ENCODE results near the gene POLK. TPM values are rescaled to one million over a fixed set of nuclear protein-coding genes. Genes with fewer than 3 reads are reported as not detected.

POLK gene
- total RNA-seq, 2 experiments from 2014 or later = 26.8 to 29.0 TPM

GRCh38 chr5:75512383-75513074, 838 bp downstream of the POLK start:
- no peak for DNase-seq
- Mint-ChIP-seq H3K4me3 (peak overlapping the region; percentile 96), H3K27ac (peak overlapping the region; percentile 88), H3K36me3 (ENCODE audit: low read depth) (peaks cover 8% of the 10 kb centered on the region), H3K9me3 (no peaks in the 10 kb centered on the region), H3K27me3 (ENCODE audit: low read depth) (no peaks in the 10 kb centered on the region), H3K4me1 (ENCODE audit: low read depth) (peaks cover 51% of the 10 kb centered on the region)
- intact Hi-C loops (cut with micrococcal nuclease) = loop anchor here (5.0 to 10.0 kb wide), 5 partner anchors 645 to 1032 kb away; partner anchors contain the start of genes FAM169A, GFM2 and NSA2
- CTCF ChIA-PET = no interaction called here

- Mint-ChIP-seq H3K9me3 (no peaks in the 10 kb centered on the region), H3K4me3 (no peak overlapping the region), H3K27ac (no peak overlapping the region), H3K27me3 (ENCODE audit: low read depth) (no peaks in the 10 kb centered on the region), H3K36me3 (ENCODE audit: low read depth) (peaks cover 16% of the 10 kb centered on the region), H3K4me1 (ENCODE audit: low read depth) (peaks cover 52% of the 10 kb centered on the region)
- CTCF ChIA-PET = no interaction called here
- no peak for DNase-seq
- intact Hi-C loops (cut with micrococcal nuclease) = loop anchor here (5.0 to 10.0 kb wide), 5 partner anchors 647 to 1031 kb away; partner anchors contain the start of genes FAM169A, GFM2 and NSA2
Measured at GRCh38 chr5:75513841-75514240, 2.1 kb downstream of the POLK start.

- Mint-ChIP-seq H3K27ac (no peak overlapping the region), H3K9me3 (no peaks in the 10 kb centered on the region), H3K27me3 (ENCODE audit: low read depth) (no peaks in the 10 kb centered on the region), H3K4me3 (no peak overlapping the region), H3K4me1 (ENCODE audit: low read depth) (peaks cover 54% of the 10 kb centered on the region), H3K36me3 (ENCODE audit: low read depth) (peaks cover 20% of the 10 kb centered on the region)
- intact Hi-C loops (cut with micrococcal nuclease) = loop anchor here (5.0 to 10.0 kb wide), 5 partner anchors 647 to 1030 kb away; partner anchors contain the start of genes FAM169A, GFM2 and NSA2
- DNase-seq = no peak
- CTCF ChIA-PET = interaction anchor here (1.0 kb wide), 1 partner anchor 54 kb away, joined by 3 read pairs; no protein-coding TSS in a partner anchor
Measured at GRCh38 chr5:75514323-75514722, 2.6 kb downstream of the POLK start.

GRCh38 chr5:75519761-75520160, 8.1 kb downstream of the POLK start:
- DNase-seq = no peak
- CTCF ChIA-PET = interaction anchor here (0.6 kb wide), 1 partner anchor 58 kb away, joined by 8 read pairs; no protein-coding TSS in a partner anchor
- H3K4me3 Mint-ChIP-seq = no peak overlapping the region
- no peaks in the 10 kb centered on the region for H3K27me3 Mint-ChIP-seq (ENCODE audit: low read depth)
- peaks cover 19% of the 10 kb centered on the region for H3K9me3 Mint-ChIP-seq
- H3K4me1 Mint-ChIP-seq (ENCODE audit: low read depth) = peaks cover 67% of the 10 kb centered on the region
- intact Hi-C loops (cut with micrococcal nuclease) = loop anchor here (10.0 kb wide), 1 partner anchor 1025 kb away; no protein-coding TSS in a partner anchor
- H3K36me3 Mint-ChIP-seq (ENCODE audit: low read depth) = peaks cover 39% of the 10 kb centered on the region
- H3K27ac Mint-ChIP-seq = no peak overlapping the region

- Mint-ChIP-seq H3K36me3 (ENCODE audit: low read depth) (peaks cover 39% of the 10 kb centered on the region), H3K9me3 (peaks cover 19% of the 10 kb centered on the region), H3K4me1 (ENCODE audit: low read depth) (peaks cover 74% of the 10 kb centered on the region), H3K27me3 (ENCODE audit: low read depth) (no peaks in the 10 kb centered on the region), H3K4me3 (no peak overlapping the region), H3K27ac (no peak overlapping the region)
- intact Hi-C loops (cut with micrococcal nuclease) = no loop called here
- CTCF ChIA-PET = no interaction called here
- no peak for DNase-seq
Measured at GRCh38 chr5:75521195-75521594, 9.5 kb downstream of the POLK start.

GRCh38 chr5:75522025-75522424, 10.3 kb downstream of the POLK start:
- intact Hi-C loops (cut with micrococcal nuclease) = no loop called here
- CTCF ChIA-PET = no interaction called here
- Mint-ChIP-seq H3K4me3 (no peak overlapping the region), H3K27me3 (ENCODE audit: low read depth) (no peaks in the 10 kb centered on the region), H3K9me3 (peaks cover 19% of the 10 kb centered on the region), H3K36me3 (ENCODE audit: low read depth) (peaks cover 39% of the 10 kb centered on the region), H3K4me1 (ENCODE audit: low read depth) (peaks cover 73% of the 10 kb centered on the region), H3K27ac (peak overlapping the region; percentile 32)
- DNase-seq = peak; percentile 16

- peaks cover 72% of the 10 kb centered on the region for H3K4me1 Mint-ChIP-seq (ENCODE audit: low read depth)
- DNase-seq = no peak
- peaks cover 38% of the 10 kb centered on the region for H3K36me3 Mint-ChIP-seq (ENCODE audit: low read depth)
- intact Hi-C loops (cut with micrococcal nuclease) = no loop called here
- H3K4me3 Mint-ChIP-seq = no peak overlapping the region
- no peak overlapping the region for H3K27ac Mint-ChIP-seq
- no peaks in the 10 kb centered on the region for H3K27me3 Mint-ChIP-seq (ENCODE audit: low read depth)
- peaks cover 19% of the 10 kb centered on the region for H3K9me3 Mint-ChIP-seq
- CTCF ChIA-PET = no interaction called here
Measured at GRCh38 chr5:75522542-75522941, 10.9 kb downstream of the POLK start.

- H3K36me3 Mint-ChIP-seq (ENCODE audit: low read depth) = peaks cover 33% of the 10 kb centered on the region
- CTCF ChIA-PET = no interaction called here
- intact Hi-C loops (cut with micrococcal nuclease) = no loop called here
- H3K27ac Mint-ChIP-seq = peak overlapping the region; percentile 72
- H3K4me1 Mint-ChIP-seq (ENCODE audit: low read depth) = peaks cover 64% of the 10 kb centered on the region
- H3K4me3 Mint-ChIP-seq = no peak overlapping the region
- H3K9me3 Mint-ChIP-seq = peaks cover 19% of the 10 kb centered on the region
- DNase-seq = no peak
- H3K27me3 Mint-ChIP-seq (ENCODE audit: low read depth) = no peaks in the 10 kb centered on the region
Measured at GRCh38 chr5:75523275-75523674, 11.6 kb downstream of the POLK start.

- Mint-ChIP-seq H3K4me1 (ENCODE audit: low read depth) (peaks cover 61% of the 10 kb centered on the region), H3K27me3 (ENCODE audit: low read depth) (no peaks in the 10 kb centered on the region), H3K27ac (peak overlapping the region; percentile 72), H3K36me3 (ENCODE audit: low read depth) (peaks cover 31% of the 10 kb centered on the region), H3K9me3 (peaks cover 19% of the 10 kb centered on the region), H3K4me3 (peak overlapping the region; percentile 12)
- CTCF ChIA-PET = interaction anchor here (0.6 to 0.7 kb wide), 2 partner anchors 186 to 1994 kb away, joined by 3 read pairs; no protein-coding TSS in a partner anchor
- intact Hi-C loops (cut with micrococcal nuclease) = loop anchor here (1.0 to 2.0 kb wide), 4 partner anchors 13 to 135 kb away; partner anchors contain the start of genes CERT1 and POLK
- peak; percentile 30 for DNase-seq
Measured at GRCh38 chr5:75524071-75524470, 12.4 kb downstream of the POLK start.

- Mint-ChIP-seq H3K36me3 (ENCODE audit: low read depth) (peaks cover 26% of the 10 kb centered on the region), H3K4me1 (ENCODE audit: low read depth) (peaks cover 56% of the 10 kb centered on the region), H3K27me3 (ENCODE audit: low read depth) (no peaks in the 10 kb centered on the region), H3K9me3 (peaks cover 18% of the 10 kb centered on the region), H3K27ac (no peak overlapping the region), H3K4me3 (no peak overlapping the region)
- CTCF ChIA-PET = interaction anchor here (0.6 to 0.7 kb wide), 2 partner anchors 186 to 1993 kb away, joined by 3 read pairs; no protein-coding TSS in a partner anchor
- DNase-seq = no peak
- intact Hi-C loops (cut with micrococcal nuclease) = loop anchor here (1.0 to 2.0 kb wide), 4 partner anchors 13 to 135 kb away; partner anchors contain the start of genes CERT1 and POLK
Measured at GRCh38 chr5:75524591-75524990, 12.9 kb downstream of the POLK start.

GRCh38 chr5:75525344-75525743, 13.7 kb downstream of the POLK start:
- Mint-ChIP-seq H3K4me3 (no peak overlapping the region), H3K9me3 (peaks cover 14% of the 10 kb centered on the region), H3K36me3 (ENCODE audit: low read depth) (peaks cover 21% of the 10 kb centered on the region), H3K4me1 (ENCODE audit: low read depth) (peaks cover 52% of the 10 kb centered on the region), H3K27me3 (ENCODE audit: low read depth) (no peaks in the 10 kb centered on the region), H3K27ac (no peak overlapping the region)
- CTCF ChIA-PET = no interaction called here
- DNase-seq = no peak
- intact Hi-C loops (cut with micrococcal nuclease) = loop anchor here (2.0 kb wide), 1 partner anchor 49 kb away; no protein-coding TSS in a partner anchor

- H3K9me3 Mint-ChIP-seq = peaks cover 8% of the 10 kb centered on the region
- intact Hi-C loops (cut with micrococcal nuclease) = no loop called here
- no peak for DNase-seq
- peaks cover 52% of the 10 kb centered on the region for H3K4me1 Mint-ChIP-seq (ENCODE audit: low read depth)
- CTCF ChIA-PET = interaction anchor here (0.9 kb wide), 1 partner anchor 10 kb away, joined by 3 read pairs; no protein-coding TSS in a partner anchor
- H3K4me3 Mint-ChIP-seq = no peak overlapping the region
- H3K36me3 Mint-ChIP-seq (ENCODE audit: low read depth) = peaks cover 14% of the 10 kb centered on the region
- no peaks in the 10 kb centered on the region for H3K27me3 Mint-ChIP-seq (ENCODE audit: low read depth)
- H3K27ac Mint-ChIP-seq = no peak overlapping the region
Measured at GRCh38 chr5:75526070-75526469, 14.4 kb downstream of the POLK start.

Measured in activated naive CD4-positive, alpha-beta T cell treated with anti-CD3 and anti-CD28 coated beads for 36 hours (primary cell).